CD4-positive, alpha-beta memory T cell (primary cell): ENCODE measurements around the gene INAFM1. TPM values are rescaled to one million over a fixed set of nuclear protein-coding genes. Genes with fewer than 3 reads are reported as not detected.
"Not testable (repeated sequence)": the region's sequence is repeated elsewhere in the genome, so short reads cannot be mapped to it uniquely, and the experiment has no call there.

ENCODE experiments used
- CTCF ChIA-PET: fragments of 350-600 bp; sonication (Branson Sonifier 250); formaldehyde crosslinking; loops from one replicate; lab custom pipeline; 2021; ENCODE audit warnings: inconsistent platforms; ENCODE audit not compliant: partially characterized antibody; lab: Charles Lee
- POLR2A ChIA-PET: fragments of 350-600 bp; sonication (Branson Sonifier 250); formaldehyde crosslinking; loops from one replicate; lab custom pipeline; 2021; ENCODE audit not compliant: partially characterized antibody; lab: Charles Lee
- DNase-seq, 5 donors: peaks; one replicate each; pipeline versions ENCODE4 v3.0.0 to v3.0.0-alpha.2; 2020 to 2022; ENCODE audit warnings: mixed read lengths in 1 of 5
- H3K27ac ChIP-seq: one replicate; pipeline ENCODE4 v1.7.0; 2013; ENCODE audit warnings: low read depth, low read length
- H3K27me3 ChIP-seq: 2 replicates; pipeline ENCODE4 v1.7.0; 2013; ENCODE audit warnings: mild to moderate bottlenecking, low read length, moderate library complexity; ENCODE audit not compliant: insufficient read depth
- H3K36me3 ChIP-seq: 2 replicates; pipeline ENCODE4 v1.7.0; 2013; ENCODE audit warnings: mild to moderate bottlenecking, low read length, moderate library complexity; ENCODE audit not compliant: insufficient read depth
- H3K4me1 ChIP-seq: 2 replicates; pipeline ENCODE4 v1.7.0; 2013; ENCODE audit warnings: mild to moderate bottlenecking, low read length, moderate library complexity; ENCODE audit not compliant: insufficient read depth
- H3K4me3 ChIP-seq, 2 donors: one replicate each; pipeline ENCODE4 v1.7.0; 2013; ENCODE audit warnings: low read length in 2 of 2, mild to moderate bottlenecking in 1 of 2
- H3K9me3 ChIP-seq, 2 donors: one replicate each; pipeline ENCODE4 v1.7.0; 2013; ENCODE audit warnings: low read length in 2 of 2, control low read depth in 1 of 2; ENCODE audit not compliant: control insufficient read depth in 1 of 2
- H3K27ac Mint-ChIP-seq, 7 donors: one replicate each; pipeline ENCODE4 v1.8.0; 2020 to 2021; ENCODE audit warnings: mixed read lengths in 7 of 7, mild to moderate bottlenecking in 6 of 7, inconsistent platforms in 3 of 7, moderate library complexity in 3 of 7
- H3K27me3 Mint-ChIP-seq, 2 donors: one replicate each; pipeline ENCODE4 v1.8.0; 2020 to 2021; ENCODE audit warnings: mixed read lengths in 2 of 2
- H3K36me3 Mint-ChIP-seq, 2 donors: one replicate each; pipeline ENCODE4 v1.8.0; 2020 to 2021; ENCODE audit warnings: mixed read lengths in 2 of 2, inconsistent platforms in 1 of 2, mild to moderate bottlenecking in 1 of 2
- H3K4me1 Mint-ChIP-seq, 4 donors: one replicate each; pipeline ENCODE4 v1.8.0; 2020 to 2021; ENCODE audit warnings: mixed read lengths in 4 of 4, mild to moderate bottlenecking in 1 of 4
- H3K4me3 Mint-ChIP-seq, 8 donors: one replicate each; pipeline ENCODE4 v1.8.0; 2020 to 2021; ENCODE audit warnings: mixed read lengths in 8 of 8, mild to moderate bottlenecking in 7 of 8, moderate library complexity in 6 of 8, inconsistent platforms in 3 of 8
- H3K9me3 Mint-ChIP-seq, 8 donors: one replicate each; pipeline ENCODE4 v1.8.0; 2020 to 2021; ENCODE audit warnings: mixed read lengths in 8 of 8, mild to moderate bottlenecking in 5 of 8, inconsistent platforms in 3 of 8, moderate library complexity in 1 of 8
- intact Hi-C: fragments of 100-400 bp; cut with micrococcal nuclease; formaldehyde crosslinking; loops from one replicate; pipeline ENCODE4 v1.15.1; 2023
- polyA plus RNA-seq, 2 donors: library from polyadenylated mRNA; unstranded; fragments of 300-500 nt; fragmentation: Illumina TruSeq; gene quantifications; one replicate each; pipeline ENCODE4 v1.2.3, GENCODE V29; 2021
- total RNA-seq, 2 experiments: library from RNA; stranded (reverse); gene quantifications; one replicate each; pipeline ENCODE4 v1.2.3, GENCODE V29; 2021

INAFM1 gene
- total and polyA plus RNA-seq, 4 experiments from 2014 or later = 1.8 to 16.7 (median 8.5) TPM

DNA sequence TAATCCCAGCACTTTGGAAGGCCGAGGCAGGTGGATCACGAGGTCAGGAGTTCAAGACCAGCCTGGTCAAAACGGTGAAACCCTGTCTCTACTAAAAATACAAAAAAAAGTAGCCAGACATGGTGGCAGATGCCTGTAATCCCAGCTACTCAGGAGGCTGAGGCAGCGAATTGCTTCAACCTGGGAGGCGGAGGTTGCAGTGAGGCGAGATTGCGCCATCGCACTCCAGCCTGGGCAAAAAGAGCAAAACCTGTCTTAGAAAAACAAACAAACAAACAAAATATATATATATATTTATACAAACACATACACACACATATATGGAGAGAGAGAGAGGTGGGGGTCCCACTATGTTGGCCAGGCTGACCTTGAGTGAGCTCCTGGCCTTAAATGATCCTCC lies 21.7 kb upstream of the INAFM1 start:
- H3K4me1 Mint-ChIP-seq = peaks cover 14 to 25% (median 19%) of the 10 kb centered on the region in 4 donors
- not testable (repeated sequence) for H3K36me3 ChIP-seq, H3K27ac ChIP-seq, H3K4me3 ChIP-seq, DNase-seq, H3K27me3 Mint-ChIP-seq, H3K27me3 ChIP-seq, H3K9me3 ChIP-seq, H3K9me3 Mint-ChIP-seq
- intact Hi-C loops = loop anchor here (10.0 kb wide), 1 partner anchor 468 kb away; the partner anchor contains the start of gene SLC1A5
- CTCF ChIA-PET = interaction anchor here (0.8 to 16.1 kb wide), 5 partner anchors 8 to 99 kb away, joined by 3 to 609 read pairs (median 4); no protein-coding TSS in a partner anchor
- POLR2A ChIA-PET = interaction anchor here (2.5 kb wide), 1 partner anchor 21 kb away, joined by 6 read pairs; no protein-coding TSS in a partner anchor
- peak overlapping the region in 1 of 8 donors; percentile 43 for H3K4me3 Mint-ChIP-seq
- peaks cover 0 to 15% of the 10 kb centered on the region in 2 donors for H3K36me3 Mint-ChIP-seq
- H3K4me1 ChIP-seq = peaks cover 11% of the 10 kb centered on the region
- H3K27ac Mint-ChIP-seq = peak overlapping the region in 3 of 7 donors; percentile 17 to 85 (median 52)

GRCh38 chr19:47253467-47253881 lies 21.2 kb upstream of the INAFM1 start:
- Histone ChIP-seq H3K4me3 (no peak overlapping the region), H3K4me1 (peaks cover 15% of the 10 kb centered on the region), H3K27ac (no peak overlapping the region), H3K36me3 (peaks cover 3% of the 10 kb centered on the region), H3K27me3 (no peaks in the 10 kb centered on the region), H3K9me3 (no peaks in the 10 kb centered on the region)
- Mint-ChIP-seq H3K27ac (peak overlapping the region in 3 of 7 donors; percentile 17 to 85 (median 52)), H3K9me3 (peaks cover 0 to 7% (median 0%) of the 10 kb centered on the region in 8 donors), H3K27me3 (no peaks in the 10 kb centered on the region), H3K4me1 (peaks cover 14 to 28% (median 22%) of the 10 kb centered on the region in 4 donors), H3K36me3 (peaks cover under 1 to 16% of the 10 kb centered on the region in 2 donors), H3K4me3 (peak overlapping the region in 1 of 8 donors; percentile 43)
- DNase-seq = no peak
- CTCF ChIA-PET = interaction anchor here (0.8 to 16.1 kb wide), 6 partner anchors 8 to 123 kb away, joined by 3 to 609 read pairs (median 4); partner anchors contain the start of gene SAE1
- intact Hi-C loops = loop anchor here (10.0 kb wide), 1 partner anchor 469 kb away; the partner anchor contains the start of gene SLC1A5
- POLR2A ChIA-PET = interaction anchor here (0.6 to 2.5 kb wide), 3 partner anchors 9 to 42 kb away, joined by 3 to 6 read pairs (median 4); no protein-coding TSS in a partner anchor

GRCh38 chr19:47253970-47254369 lies 20.7 kb upstream of the INAFM1 start:
- Histone ChIP-seq H3K4me1 (peaks cover 18% of the 10 kb centered on the region), H3K27me3 (no peaks in the 10 kb centered on the region), H3K27ac (no peak overlapping the region), H3K4me3 (no peak overlapping the region), H3K36me3 (peaks cover 8% of the 10 kb centered on the region), H3K9me3 (no peaks in the 10 kb centered on the region)
- DNase-seq = no peak
- Mint-ChIP-seq H3K36me3 (peaks cover 5 to 20% of the 10 kb centered on the region in 2 donors), H3K4me1 (peaks cover 19 to 33% (median 25%) of the 10 kb centered on the region in 4 donors), H3K9me3 (peaks cover 0 to 7% (median 0%) of the 10 kb centered on the region in 8 donors), H3K4me3 (peak overlapping the region in 1 of 8 donors; percentile 57), H3K27ac (peak overlapping the region in 5 of 7 donors; percentile 8 to 85 (median 73)), H3K27me3 (no peaks in the 10 kb centered on the region)
- intact Hi-C loops = loop anchor here (10.0 kb wide), 1 partner anchor 469 kb away; the partner anchor contains the start of gene SLC1A5
- ChIA-PET POLR2A (interaction anchor here (0.6 to 3.2 kb wide), 5 partner anchors 10 to 96 kb away, joined by 3 to 22 read pairs (median 4); partner anchors contain the start of gene DHX34), CTCF (interaction anchor here (1.0 to 16.1 kb wide), 5 partner anchors 8 to 123 kb away, joined by 4 to 609 read pairs (median 4); partner anchors contain the start of gene SAE1)

DNA sequence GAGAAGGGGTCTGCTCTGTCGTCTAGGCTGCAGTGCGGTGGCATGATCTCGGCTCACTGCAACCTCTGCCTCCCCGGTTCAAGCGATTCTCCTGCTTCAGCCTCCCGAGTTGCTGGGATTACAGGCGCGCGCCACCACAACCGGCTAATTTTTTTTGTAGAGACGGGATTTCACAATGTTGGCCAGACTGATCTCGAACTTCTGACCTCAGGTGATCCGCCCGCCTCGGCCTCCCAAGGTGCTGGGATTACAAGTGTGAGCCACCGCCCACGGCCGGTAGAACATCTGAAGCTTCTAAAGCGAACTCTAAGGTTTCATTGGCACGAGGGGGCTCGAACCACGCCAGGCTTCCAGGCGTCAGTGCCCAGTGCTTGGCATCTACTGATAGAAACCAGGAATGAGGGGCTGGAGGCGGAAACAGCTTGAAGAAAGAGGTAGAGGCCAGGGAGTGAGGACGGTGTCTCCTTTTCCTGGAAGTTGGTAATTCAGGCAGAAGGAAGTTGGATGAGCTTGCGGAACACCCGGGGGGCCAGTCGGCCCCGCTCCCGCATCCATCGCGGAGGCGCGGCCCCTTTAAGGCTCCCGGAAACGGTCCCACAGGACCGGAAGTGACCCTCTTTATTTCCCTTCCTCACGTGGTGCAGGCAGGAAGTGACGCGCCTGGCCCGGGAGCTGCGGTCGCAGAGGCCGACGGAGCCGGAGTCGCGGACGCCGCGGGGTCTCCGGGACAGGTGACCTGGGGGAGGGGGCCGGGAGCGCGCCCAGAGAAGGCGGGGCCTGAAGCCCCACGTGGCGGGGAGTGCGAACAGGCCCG lies 18.6 kb upstream of the INAFM1 start, which contains the start of gene CCDC9:
Gene CCDC9, plus strand, starts transcription at position 647 of the 814 bp plus-strand sequence. CDS start 1,876 bp downstream, outside the sequence.
- intact Hi-C loops = loop anchor here (1.0 to 10.0 kb wide), 3 partner anchors 18 to 471 kb away; partner anchors contain the start of genes INAFM1, SLC1A5 and TMEM160

DNA sequence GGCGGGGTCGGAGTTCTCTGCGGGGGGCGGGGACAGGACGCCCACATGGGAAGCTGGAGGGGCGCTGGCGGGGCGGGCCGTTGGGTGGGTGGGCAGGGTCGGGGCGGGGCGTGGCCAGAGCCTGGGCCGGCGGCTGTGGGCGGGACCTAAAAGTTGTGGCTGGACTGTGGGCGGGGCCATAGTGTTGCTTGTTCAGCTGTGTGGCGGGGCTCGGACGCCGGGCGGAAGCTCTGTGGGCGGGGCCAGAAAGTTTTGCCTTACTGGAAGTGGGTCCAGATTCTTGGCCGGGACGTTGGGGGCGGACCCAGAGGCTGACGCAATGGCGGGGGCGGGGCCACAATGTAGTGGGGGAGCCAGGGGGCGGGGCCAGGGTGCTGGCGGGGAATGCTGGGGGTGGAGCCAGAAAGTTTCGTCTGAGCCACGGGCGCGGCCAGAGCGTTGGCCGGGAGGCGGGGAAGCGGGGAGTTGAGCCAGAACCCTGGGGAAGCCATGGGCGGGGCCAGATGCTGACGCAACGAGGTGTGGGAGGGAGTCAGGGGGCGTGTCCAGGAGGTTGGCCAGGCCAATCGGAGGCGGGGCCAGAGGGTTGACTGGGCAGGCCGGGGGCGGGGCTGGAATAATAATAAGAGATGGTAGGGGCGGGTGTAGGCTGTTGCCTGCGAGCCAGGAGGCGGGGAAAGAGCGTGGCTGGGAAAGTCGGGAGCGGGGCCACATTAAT lies 17.8 kb upstream of the INAFM1 start:
- CTCF ChIA-PET = interaction anchor here (1.2 to 16.1 kb wide), 6 partner anchors 11 to 103 kb away, joined by 3 to 609 read pairs (median 6); no protein-coding TSS in a partner anchor
- DNase-seq = peak; percentile 97 to 99 (median 98)
- no peaks in the 10 kb centered on the region for H3K27me3 ChIP-seq
- H3K4me3 ChIP-seq = peak overlapping the region; percentile 61 to 62
- H3K9me3 ChIP-seq = no peaks in the 10 kb centered on the region
- H3K4me3 Mint-ChIP-seq = peak overlapping the region; percentile 88 to 98 (median 94)
- H3K27ac ChIP-seq = peak overlapping the region; percentile 76
- H3K27ac Mint-ChIP-seq = peak overlapping the region; percentile 94 to 99 (median 99)
- POLR2A ChIA-PET = interaction anchor here (0.6 to 3.2 kb wide), 34 partner anchors 9 to 657 kb away, joined by 3 to 120 read pairs (median 4); partner anchors contain the start of genes DACT3, DHX34, INAFM1 and KPTN
- intact Hi-C loops = loop anchor here (1.0 to 10.0 kb wide), 3 partner anchors 17 to 472 kb away; partner anchors contain the start of genes INAFM1, SLC1A5 and TMEM160
- H3K4me1 Mint-ChIP-seq = peaks cover 20 to 44% (median 31%) of the 10 kb centered on the region in 4 donors
- H3K27me3 Mint-ChIP-seq = no peaks in the 10 kb centered on the region
- H3K36me3 ChIP-seq = peaks cover 32% of the 10 kb centered on the region
- peaks cover 0 to 7% (median 0%) of the 10 kb centered on the region in 8 donors for H3K9me3 Mint-ChIP-seq
- H3K4me1 ChIP-seq = peaks cover 18% of the 10 kb centered on the region
- H3K36me3 Mint-ChIP-seq = peaks cover 26 to 41% of the 10 kb centered on the region in 2 donors

More for the DNA sequence above, 18.6 kb upstream of the INAFM1 start, which contains the start of gene CCDC9:
- ChIA-PET CTCF (interaction anchor here (1.4 to 16.1 kb wide), 5 partner anchors 11 to 102 kb away, joined by 3 to 609 read pairs (median 9); no protein-coding TSS in a partner anchor), POLR2A (interaction anchor here (0.6 to 3.2 kb wide), 32 partner anchors 9 to 595 kb away, joined by 3 to 120 read pairs (median 6); partner anchors contain the start of genes DACT3, DHX34, INAFM1 and KPTN)
- peak within 1 kb of the TSS; percentile 94 to 99 (median 99) for H3K27ac Mint-ChIP-seq
- H3K36me3 Mint-ChIP-seq = peaks cover 23 to 37% of the 10 kb centered on the region in 2 donors
- peaks cover 0 to 7% (median 0%) of the 10 kb centered on the region in 8 donors for H3K9me3 Mint-ChIP-seq
- peak within 1 kb of the TSS; percentile 76 for H3K27ac ChIP-seq
- H3K36me3 ChIP-seq = peaks cover 29% of the 10 kb centered on the region
- H3K4me3 ChIP-seq = peak within 1 kb of the TSS; percentile 61 to 62
- peaks cover 19 to 44% (median 32%) of the 10 kb centered on the region in 4 donors for H3K4me1 Mint-ChIP-seq
- no peaks in the 10 kb centered on the region for H3K27me3 ChIP-seq
- H3K4me1 ChIP-seq = peaks cover 18% of the 10 kb centered on the region
- H3K4me3 Mint-ChIP-seq = peak within 1 kb of the TSS; percentile 88 to 98 (median 94)
- peak; percentile 90 to 92 (median 92) for DNase-seq
- no peaks in the 10 kb centered on the region for H3K27me3 Mint-ChIP-seq
- H3K9me3 ChIP-seq = no peaks in the 10 kb centered on the region
